ENCODE measurements around the gene ZNF506.
"Not testable (repeated sequence)": the region's sequence is repeated elsewhere in the genome, so short reads cannot be mapped to it uniquely, and the experiment has no call there.

The ZNF506 gene

GRCh38 chr19:19821366-19821951 lies at the start of gene ZNF506:
TSS of gene ZNF506 (minus strand) at chr19:19821750. CDS start at chr19:19821603, 147 bp downstream.
- peak; percentile 97 for DNase-seq

- not testable (repeated sequence) for DNase-seq
Observed at GRCh38 chr19:19870086-19870485, 48.5 kb upstream of the ZNF506 start.

- DNase-seq: peak; percentile 53
Observed at GRCh38 chr19:19866611-19867248, 45.2 kb upstream of the ZNF506 start.

GRCh38 chr19:19865750-19866610 lies 44.4 kb upstream of the ZNF506 start, which contains the start of gene ZNF253:
TSS of gene ZNF253 (plus strand) at chr19:19865882. CDS start at chr19:19865997, 115 bp downstream.
- peak; percentile 96 for DNase-seq

- peak; percentile 10 for DNase-seq
Observed at GRCh38 chr19:19860756-19861390, 39.3 kb upstream of the ZNF506 start.

GRCh38 chr19:19858751-19859150 lies 37.2 kb upstream of the ZNF506 start:
- DNase-seq: no peak

- not testable (repeated sequence) for DNase-seq
Observed at GRCh38 chr19:19851740-19852139, 30.2 kb upstream of the ZNF506 start.

GRCh38 chr19:19849056-19849455 lies 27.5 kb upstream of the ZNF506 start:
- DNase-seq: no peak

- DNase-seq: no peak
Observed at GRCh38 chr19:19847781-19848180, 26.2 kb upstream of the ZNF506 start.

GRCh38 chr19:19835560-19836038 lies 14.0 kb upstream of the ZNF506 start:
- no peak for DNase-seq

GRCh38 chr19:19826875-19827274 lies 5.3 kb upstream of the ZNF506 start:
- DNase-seq: no peak

- no peak for DNase-seq
Observed at GRCh38 chr19:19823916-19824315, 2.4 kb upstream of the ZNF506 start.

GRCh38 chr19:19821976-19822375 lies 426 bp upstream of the ZNF506 start:
- peak; percentile 3 for DNase-seq

GRCh38 chr19:19820774-19821320 lies 703 bp downstream of the ZNF506 start:
- DNase-seq: no peak

GRCh38 chr19:19817357-19817756 lies 4.2 kb downstream of the ZNF506 start:
- peak; percentile 54 for DNase-seq

- no peak for DNase-seq
Observed at GRCh38 chr19:19816679-19817078, 4.9 kb downstream of the ZNF506 start.

- not testable (repeated sequence) for DNase-seq
Observed at GRCh38 chr19:19811999-19812398, 9.6 kb downstream of the ZNF506 start.

GRCh38 chr19:19805480-19805879 lies 16.1 kb downstream of the ZNF506 start:
- DNase-seq: no peak

GRCh38 chr19:19788015-19788414 lies 33.5 kb downstream of the ZNF506 start:
- no peak for DNase-seq

- DNase-seq: not testable (repeated sequence)
Observed at GRCh38 chr19:19785476-19785875, 36.1 kb downstream of the ZNF506 start.

GRCh38 chr19:19782783-19783182 lies 38.8 kb downstream of the ZNF506 start:
- peak; percentile 61 for DNase-seq

GRCh38 chr19:19781791-19782190 lies 39.8 kb downstream of the ZNF506 start:
- DNase-seq: not testable (repeated sequence)

GRCh38 chr19:19778666-19779065 lies 42.9 kb downstream of the ZNF506 start:
- DNase-seq: no peak
